PC-3 (cell line): ENCODE measurements around the gene MACROD1.

Source experiments
- EZH2 ChIP-seq: fragments of 300-600 bp; sonication (generic); IDR thresholded peaks from one replicate; pipeline ENCODE4 v1.6.1; 2017; ENCODE audit warnings: antibody characterized with exemption, mild to moderate bottlenecking, low read length; ENCODE audit not compliant: unreplicated experiment
- EZH2phosphoT487 ChIP-seq: fragments of 300-600 bp; sonication (generic); IDR thresholded peaks from 2 replicates; pipeline ENCODE4 v1.6.1; 2018; ENCODE audit warnings: mild to moderate bottlenecking, antibody characterized with exemption, low read length, borderline replicate concordance
- TF ChIP-seq, protein P1 (sequence below): fragments of 300-600 bp; sonication (generic); conservative IDR thresholded peaks from 2 replicates; pipeline ENCODE4 v1.5.1; 2017; ENCODE audit warnings: antibody characterized with exemption, low read depth, mild to moderate bottlenecking, low read length

DNA sequence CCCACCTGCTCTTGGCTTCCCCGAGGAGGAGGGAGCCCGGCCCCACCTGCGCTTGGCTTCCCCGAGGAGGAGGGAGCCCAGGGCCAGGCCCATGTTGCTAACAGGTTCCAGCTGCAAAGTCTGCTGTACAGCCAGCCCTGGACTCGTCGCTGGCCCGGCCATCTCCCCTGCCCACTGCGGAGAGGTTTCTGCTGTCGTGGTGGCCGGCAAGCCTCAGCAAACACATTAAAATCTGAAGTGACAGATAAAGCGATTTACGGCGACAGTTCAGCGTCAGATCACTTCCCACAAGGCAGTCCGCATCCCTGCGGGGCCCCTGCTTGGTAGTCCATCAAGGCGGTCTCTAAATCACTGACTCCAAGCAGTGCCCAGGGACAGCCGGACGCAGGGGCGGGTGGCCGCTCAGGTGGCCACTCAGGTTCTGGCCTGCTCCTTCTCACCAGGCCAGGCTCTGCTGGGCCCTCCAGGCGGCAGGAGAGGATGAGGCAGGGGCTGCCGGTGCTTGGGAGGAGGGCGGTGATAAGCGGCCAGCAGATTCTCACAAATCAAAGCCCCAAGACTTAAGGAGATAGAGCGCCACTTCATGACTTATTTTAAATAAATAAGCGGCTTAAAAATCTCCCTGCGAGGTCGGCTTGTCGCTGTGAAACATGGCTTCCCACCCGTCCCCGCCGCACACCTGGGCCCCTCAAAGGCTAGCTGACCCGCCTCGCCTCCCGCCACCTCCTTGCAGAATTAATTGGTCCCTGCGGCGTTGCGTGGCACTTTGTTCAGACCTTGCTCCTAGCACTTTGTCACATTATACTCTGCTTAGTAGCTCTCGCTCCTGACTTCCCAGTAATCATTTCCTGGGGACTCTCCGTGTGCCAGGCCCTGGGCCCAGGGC is 21.1 kb downstream of the MACROD1 start:
- TF ChIP-seq, protein P1, sequence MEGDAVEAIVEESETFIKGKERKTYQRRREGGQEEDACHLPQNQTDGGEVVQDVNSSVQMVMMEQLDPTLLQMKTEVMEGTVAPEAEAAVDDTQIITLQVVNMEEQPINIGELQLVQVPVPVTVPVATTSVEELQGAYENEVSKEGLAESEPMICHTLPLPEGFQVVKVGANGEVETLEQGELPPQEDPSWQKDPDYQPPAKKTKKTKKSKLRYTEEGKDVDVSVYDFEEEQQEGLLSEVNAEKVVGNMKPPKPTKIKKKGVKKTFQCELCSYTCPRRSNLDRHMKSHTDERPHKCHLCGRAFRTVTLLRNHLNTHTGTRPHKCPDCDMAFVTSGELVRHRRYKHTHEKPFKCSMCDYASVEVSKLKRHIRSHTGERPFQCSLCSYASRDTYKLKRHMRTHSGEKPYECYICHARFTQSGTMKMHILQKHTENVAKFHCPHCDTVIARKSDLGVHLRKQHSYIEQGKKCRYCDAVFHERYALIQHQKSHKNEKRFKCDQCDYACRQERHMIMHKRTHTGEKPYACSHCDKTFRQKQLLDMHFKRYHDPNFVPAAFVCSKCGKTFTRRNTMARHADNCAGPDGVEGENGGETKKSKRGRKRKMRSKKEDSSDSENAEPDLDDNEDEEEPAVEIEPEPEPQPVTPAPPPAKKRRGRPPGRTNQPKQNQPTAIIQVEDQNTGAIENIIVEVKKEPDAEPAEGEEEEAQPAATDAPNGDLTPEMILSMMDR = no peak
- TF ChIP-seq EZH2 (no peak), EZH2phosphoT487 (no peak)
